GM23338 (cell line): ENCODE measurements around the gene KCNT2. TPM values are rescaled to one million over a fixed set of nuclear protein-coding genes. Genes with fewer than 3 reads are reported as not detected.

ENCODE experiments used
- ATAC-seq: fragments of 200-7000 bp; cut with Tn5 transposase; 3 replicates; pipeline ENCODE4 v1.9.1; 2020
- DNase-seq: peaks from one replicate; pipeline ENCODE4 v3.0.0-alpha.2; 2015; ENCODE audit warnings: low spot score
- H2AFZ ChIP-seq: fragments of 200-600 bp; sonication (generic); 2 replicates; pipeline ENCODE4 v1.8.0; 2016; ENCODE audit warnings: antibody characterized with exemption, mild to moderate bottlenecking, moderate library complexity
- H3F3A ChIP-seq: fragments of 200-600 bp; sonication (generic); replicated peaks from 2 replicates; pipeline ENCODE4 v1.8.0; 2017; ENCODE audit warnings: antibody characterized with exemption, mixed run types, low read depth
- H3K27ac ChIP-seq: fragments of 200-600 bp; sonication (generic); 2 replicates; pipeline ENCODE4 v1.6.1; 2016; ENCODE audit warnings: low read depth
- H3K27me3 ChIP-seq: fragments of 200-600 bp; sonication (generic); 2 replicates; pipeline ENCODE4 v1.8.0; 2016; ENCODE audit warnings: mild to moderate bottlenecking, mixed run types, moderate library complexity; ENCODE audit not compliant: insufficient read depth
- H3K36me3 ChIP-seq: fragments of 200-600 bp; sonication (generic); 2 replicates; pipeline ENCODE4 v1.8.0; 2016; ENCODE audit warnings: mild to moderate bottlenecking; ENCODE audit not compliant: insufficient read depth
- H3K4me1 ChIP-seq: fragments of 200-600 bp; sonication (generic); 2 replicates; pipeline ENCODE4 v1.8.0; 2016; ENCODE audit warnings: mild to moderate bottlenecking, moderate library complexity; ENCODE audit not compliant: insufficient read depth
- H3K4me2 ChIP-seq: fragments of 200-600 bp; sonication (generic); 2 replicates; pipeline ENCODE4 v1.7.1; 2017; ENCODE audit warnings: mixed run types
- H3K4me3 ChIP-seq: fragments of 200-600 bp; sonication (generic); 2 replicates; pipeline ENCODE4 v1.6.1; 2016; ENCODE audit warnings: mixed run types
- H3K79me2 ChIP-seq: fragments of 200-600 bp; sonication (generic); replicated peaks from 2 replicates; pipeline ENCODE4 v1.8.0; 2017; ENCODE audit warnings: mild to moderate bottlenecking; ENCODE audit not compliant: insufficient read depth
- H3K9me2 ChIP-seq: fragments of 200-600 bp; sonication (generic); 2 replicates; pipeline ENCODE4 v1.8.0; 2017; ENCODE audit not compliant: insufficient read depth
- H4K20me1 ChIP-seq: fragments of 200-600 bp; sonication (generic); replicated peaks from 2 replicates; pipeline ENCODE4 v1.8.0; 2017; ENCODE audit warnings: mild to moderate bottlenecking; ENCODE audit not compliant: insufficient read depth
- H3K27ac Mint-ChIP-seq: 2 replicates; pipeline ENCODE4 v1.8.0; 2020; ENCODE audit warnings: inconsistent platforms, mild to moderate bottlenecking, moderate library complexity, mixed read lengths
- H3K27me3 Mint-ChIP-seq: 3 replicates; pipeline ENCODE4 v1.8.0; 2022; ENCODE audit warnings: low read depth, mild to moderate bottlenecking, moderate library complexity, mixed read lengths, inconsistent platforms; ENCODE audit not compliant: insufficient read depth, poor library complexity
- H3K36me3 Mint-ChIP-seq: 3 replicates; pipeline ENCODE4 v1.8.0; 2021; ENCODE audit warnings: low read depth, mild to moderate bottlenecking, inconsistent platforms, moderate library complexity, mixed read lengths
- H3K4me1 Mint-ChIP-seq: 3 replicates; pipeline ENCODE4 v1.8.0; 2020; ENCODE audit warnings: mild to moderate bottlenecking, inconsistent platforms, mixed read lengths
- H3K4me3 Mint-ChIP-seq: 3 replicates; pipeline ENCODE4 v1.8.0; 2021; ENCODE audit warnings: moderate library complexity, mild to moderate bottlenecking, inconsistent platforms, mixed read lengths
- H3K9me3 Mint-ChIP-seq: 3 replicates; pipeline ENCODE4 v1.8.0; 2020; ENCODE audit warnings: moderate library complexity, mild to moderate bottlenecking, inconsistent platforms, mixed read lengths
- EZH2 ChIP-seq: fragments of 200-600 bp; sonication (generic); IDR thresholded peaks from one replicate; pipeline ENCODE4 v1.8.0; 2017; ENCODE audit warnings: antibody characterized with exemption, mild to moderate bottlenecking, low read depth; ENCODE audit not compliant: unreplicated experiment
- JUNB ChIP-seq: IDR thresholded peaks from one replicate; pipeline ENCODE4 v1.6.1; 2016; ENCODE audit warnings: antibody characterized with exemption; ENCODE audit not compliant: unreplicated experiment
- NANOG ChIP-seq: IDR thresholded peaks from 2 replicates; pipeline ENCODE4 v1.6.1; 2016; ENCODE audit warnings: antibody characterized with exemption, borderline replicate concordance
- ZNF114 ChIP-seq: fragments of 250-450 bp; sonication (Bioruptor Pico); IDR thresholded peaks from 2 replicates; pipeline ENCODE4 v1.5.0; 2020; ENCODE audit warnings: mild to moderate bottlenecking, moderate library complexity
- ZNF331 ChIP-seq: fragments of 250-450 bp; sonication (Bioruptor Pico); IDR thresholded peaks from 2 replicates; pipeline ENCODE4 v1.5.0; 2020; ENCODE audit warnings: low read depth, mild to moderate bottlenecking, moderate library complexity
- polyA plus RNA-seq: library from polyadenylated mRNA; unstranded; fragments of >200 nt; fragmentation: Nextera tagmentation; extraction: Ambion mirVana; gene quantifications from 2 replicates; pipeline ENCODE4 v1.2.1, GENCODE V29; 2016
- total RNA-seq: library from RNA; depleted of rRNA; stranded (reverse); fragments of >200 nt; shearing (Covaris generic); gene quantifications from 2 replicates; pipeline ENCODE4 v1.2.3, GENCODE V29; 2014
- TF ChIP-seq, protein P1 (sequence below): IDR thresholded peaks from one replicate; pipeline ENCODE4 v1.6.1; 2018; ENCODE audit warnings: antibody characterized with exemption; ENCODE audit not compliant: unreplicated experiment
- TF ChIP-seq, protein P2 (sequence below), 2 experiments: fragments of 200-600 bp in 1 of 2; sonication (generic) in 1 of 2; conservative IDR thresholded peaks; 2 replicates each; pipeline versions ENCODE4 v1.5.1 to v1.6.1; 2016 to 2017; ENCODE audit warnings: antibody characterized with exemption in 2 of 2, low read depth in 2 of 2, mild to moderate bottlenecking in 2 of 2, moderate library complexity in 1 of 2

The KCNT2 gene
- total and polyA plus RNA-seq, 2 experiments from 2014 or later: 5.4 to 13.4 TPM

DNA sequence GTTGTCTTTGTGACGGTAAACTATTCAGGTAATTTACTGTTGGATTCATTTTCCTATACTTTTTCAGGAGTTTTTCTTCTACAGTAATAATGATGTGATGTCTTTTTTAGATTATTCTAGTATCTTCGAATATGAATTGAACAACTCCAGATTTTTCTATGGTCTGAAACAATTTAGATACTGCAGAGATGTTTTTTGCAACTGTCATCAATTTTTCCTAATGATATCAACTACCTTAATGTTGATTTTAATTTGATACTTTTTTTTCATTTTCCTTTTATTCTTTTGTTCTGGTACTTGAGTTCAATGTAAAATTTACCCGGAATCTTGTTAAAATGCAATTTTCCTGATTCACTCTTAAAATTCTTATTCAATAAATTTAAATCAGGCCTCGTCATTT, 110.4 kb downstream of the KCNT2 start:
- H3K9me2 ChIP-seq: no peaks in the 10 kb centered on the region
- H3F3A ChIP-seq: no peaks in the 10 kb centered on the region
- H2AFZ ChIP-seq: no peak overlapping the region
- H3K79me2 ChIP-seq: peaks cover 40% of the 10 kb centered on the region
- no peak overlapping the region for H3K27ac ChIP-seq
- no peak for TF ChIP-seq EZH2
- TF ChIP-seq NANOG: no peak
- TF ChIP-seq, protein P1, sequence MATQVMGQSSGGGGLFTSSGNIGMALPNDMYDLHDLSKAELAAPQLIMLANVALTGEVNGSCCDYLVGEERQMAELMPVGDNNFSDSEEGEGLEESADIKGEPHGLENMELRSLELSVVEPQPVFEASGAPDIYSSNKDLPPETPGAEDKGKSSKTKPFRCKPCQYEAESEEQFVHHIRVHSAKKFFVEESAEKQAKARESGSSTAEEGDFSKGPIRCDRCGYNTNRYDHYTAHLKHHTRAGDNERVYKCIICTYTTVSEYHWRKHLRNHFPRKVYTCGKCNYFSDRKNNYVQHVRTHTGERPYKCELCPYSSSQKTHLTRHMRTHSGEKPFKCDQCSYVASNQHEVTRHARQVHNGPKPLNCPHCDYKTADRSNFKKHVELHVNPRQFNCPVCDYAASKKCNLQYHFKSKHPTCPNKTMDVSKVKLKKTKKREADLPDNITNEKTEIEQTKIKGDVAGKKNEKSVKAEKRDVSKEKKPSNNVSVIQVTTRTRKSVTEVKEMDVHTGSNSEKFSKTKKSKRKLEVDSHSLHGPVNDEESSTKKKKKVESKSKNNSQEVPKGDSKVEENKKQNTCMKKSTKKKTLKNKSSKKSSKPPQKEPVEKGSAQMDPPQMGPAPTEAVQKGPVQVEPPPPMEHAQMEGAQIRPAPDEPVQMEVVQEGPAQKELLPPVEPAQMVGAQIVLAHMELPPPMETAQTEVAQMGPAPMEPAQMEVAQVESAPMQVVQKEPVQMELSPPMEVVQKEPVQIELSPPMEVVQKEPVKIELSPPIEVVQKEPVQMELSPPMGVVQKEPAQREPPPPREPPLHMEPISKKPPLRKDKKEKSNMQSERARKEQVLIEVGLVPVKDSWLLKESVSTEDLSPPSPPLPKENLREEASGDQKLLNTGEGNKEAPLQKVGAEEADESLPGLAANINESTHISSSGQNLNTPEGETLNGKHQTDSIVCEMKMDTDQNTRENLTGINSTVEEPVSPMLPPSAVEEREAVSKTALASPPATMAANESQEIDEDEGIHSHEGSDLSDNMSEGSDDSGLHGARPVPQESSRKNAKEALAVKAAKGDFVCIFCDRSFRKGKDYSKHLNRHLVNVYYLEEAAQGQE: no peak
- TF ChIP-seq, protein P2, sequence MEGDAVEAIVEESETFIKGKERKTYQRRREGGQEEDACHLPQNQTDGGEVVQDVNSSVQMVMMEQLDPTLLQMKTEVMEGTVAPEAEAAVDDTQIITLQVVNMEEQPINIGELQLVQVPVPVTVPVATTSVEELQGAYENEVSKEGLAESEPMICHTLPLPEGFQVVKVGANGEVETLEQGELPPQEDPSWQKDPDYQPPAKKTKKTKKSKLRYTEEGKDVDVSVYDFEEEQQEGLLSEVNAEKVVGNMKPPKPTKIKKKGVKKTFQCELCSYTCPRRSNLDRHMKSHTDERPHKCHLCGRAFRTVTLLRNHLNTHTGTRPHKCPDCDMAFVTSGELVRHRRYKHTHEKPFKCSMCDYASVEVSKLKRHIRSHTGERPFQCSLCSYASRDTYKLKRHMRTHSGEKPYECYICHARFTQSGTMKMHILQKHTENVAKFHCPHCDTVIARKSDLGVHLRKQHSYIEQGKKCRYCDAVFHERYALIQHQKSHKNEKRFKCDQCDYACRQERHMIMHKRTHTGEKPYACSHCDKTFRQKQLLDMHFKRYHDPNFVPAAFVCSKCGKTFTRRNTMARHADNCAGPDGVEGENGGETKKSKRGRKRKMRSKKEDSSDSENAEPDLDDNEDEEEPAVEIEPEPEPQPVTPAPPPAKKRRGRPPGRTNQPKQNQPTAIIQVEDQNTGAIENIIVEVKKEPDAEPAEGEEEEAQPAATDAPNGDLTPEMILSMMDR (conservative IDR thresholded peaks at IDR 0.05; ENCODE audit: low read depth in 2 of 2): no peak
- no peak for TF ChIP-seq JUNB
- peaks cover 14% of the 10 kb centered on the region; the same call in 2 of the 3 replicates for H3K4me1 Mint-ChIP-seq
- no peaks in the 10 kb centered on the region for H3K27me3 ChIP-seq
- no peaks in the 10 kb centered on the region for H3K36me3 Mint-ChIP-seq
- no peaks in the 10 kb centered on the region for H3K36me3 ChIP-seq
- H3K4me3 Mint-ChIP-seq: no peak overlapping the region
- DNase-seq: no peak
- H3K4me3 ChIP-seq: no peak overlapping the region
- no peak overlapping the region; the same call in 1 of the 2 replicates for H3K27ac Mint-ChIP-seq
- no peaks in the 10 kb centered on the region for H3K27me3 Mint-ChIP-seq
- no peak for ATAC-seq
- H3K4me1 ChIP-seq: peaks cover 5% of the 10 kb centered on the region; the same call in 1 of the 2 replicates
- no peaks in the 10 kb centered on the region; the same call in 1 of the 2 replicates for H4K20me1 ChIP-seq
- no peaks in the 10 kb centered on the region for H3K9me3 Mint-ChIP-seq
- H3K4me2 ChIP-seq: no peak overlapping the region

DNA sequence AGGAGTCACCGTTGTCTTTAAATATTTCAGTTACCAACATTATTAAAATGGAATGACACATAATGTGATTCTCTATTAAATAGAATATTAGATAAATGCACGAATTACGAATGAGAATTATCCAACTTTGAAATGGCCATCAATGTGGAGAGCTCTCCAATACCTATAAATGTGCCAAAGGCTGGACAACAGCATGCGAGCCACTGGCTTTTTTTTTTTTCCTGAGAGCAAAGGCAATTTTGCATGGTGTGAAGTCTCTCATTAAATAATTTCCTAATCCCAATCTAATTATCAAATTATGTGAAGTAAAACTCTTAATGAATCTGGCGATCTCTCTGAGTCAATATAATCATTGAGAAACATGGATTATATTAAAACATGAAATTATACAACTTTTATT, 113.5 kb downstream of the KCNT2 start:
- no peaks in the 10 kb centered on the region for H3K9me2 ChIP-seq
- H4K20me1 ChIP-seq: no peaks in the 10 kb centered on the region; the same call in 1 of the 2 replicates
- H3K27me3 ChIP-seq: no peaks in the 10 kb centered on the region
- no peak for TF ChIP-seq JUNB
- TF ChIP-seq, protein P2 (conservative IDR thresholded peaks at IDR 0.05; ENCODE audit: low read depth in 2 of 2): no peak
- no peak for TF ChIP-seq NANOG
- TF ChIP-seq ZNF114 (CRISPR knock-in tag): no peak
- no peak for TF ChIP-seq ZNF331 (CRISPR knock-in tag)
- TF ChIP-seq EZH2: no peak
- no peaks in the 10 kb centered on the region for H3K9me3 Mint-ChIP-seq
- no peak overlapping the region for H3K4me3 Mint-ChIP-seq
- H3F3A ChIP-seq: no peaks in the 10 kb centered on the region
- H3K36me3 Mint-ChIP-seq: no peaks in the 10 kb centered on the region
- H3K4me1 ChIP-seq: peaks cover 5% of the 10 kb centered on the region; the same call in 1 of the 2 replicates
- no peak overlapping the region for H3K4me3 ChIP-seq
- ATAC-seq (no peak), DNase-seq (no peak)
- H2AFZ ChIP-seq: no peak overlapping the region
- H3K79me2 ChIP-seq: peaks cover 21% of the 10 kb centered on the region
- peaks cover 14% of the 10 kb centered on the region; the same call in 2 of the 3 replicates for H3K4me1 Mint-ChIP-seq
- no peak overlapping the region for H3K27ac ChIP-seq
- no peaks in the 10 kb centered on the region for H3K36me3 ChIP-seq
- no peak overlapping the region for H3K4me2 ChIP-seq
- no peak overlapping the region for H3K27ac Mint-ChIP-seq
- H3K27me3 Mint-ChIP-seq: no peaks in the 10 kb centered on the region
